Loucy (cell line): ENCODE results near the gene NIPAL3.

Experiments
- H2AFZ ChIP-seq: fragments of 200-600 bp; sonication (generic); 2 replicates; pipeline ENCODE4 v1.6.0; 2016; ENCODE audit warnings: antibody characterized with exemption, mild to moderate bottlenecking, low read length, moderate library complexity
- H3F3A ChIP-seq: fragments of 200-600 bp; 2 replicates; pipeline ENCODE4 v1.6.0; 2016; ENCODE audit warnings: antibody characterized with exemption, low read depth, mild to moderate bottlenecking
- H3K27me3 ChIP-seq: fragments of 200-600 bp; sonication (generic); 2 replicates; pipeline ENCODE4 v1.6.1; 2014; ENCODE audit warnings: low read length, mild to moderate bottlenecking; ENCODE audit not compliant: insufficient read depth, poor library complexity, severe bottlenecking
- H3K36me3 ChIP-seq: fragments of 200-600 bp; sonication (generic); 2 replicates; pipeline ENCODE4 v1.6.1; 2016; ENCODE audit warnings: low read length; ENCODE audit not compliant: insufficient read depth
- H3K4me1 ChIP-seq: fragments of 200-600 bp; sonication (generic); 2 replicates; pipeline ENCODE4 v1.5.1; 2014; ENCODE audit warnings: low read length, mild to moderate bottlenecking; ENCODE audit not compliant: insufficient read depth, poor library complexity, severe bottlenecking
- H3K4me2 ChIP-seq: fragments of 200-600 bp; sonication (generic); 2 replicates; pipeline ENCODE4 v1.6.0; 2014; ENCODE audit warnings: antibody characterized with exemption, low read length, low read depth, mild to moderate bottlenecking; ENCODE audit not compliant: poor library complexity, severe bottlenecking
- H3K4me3 ChIP-seq: fragments of 200-600 bp; sonication (generic); 2 replicates; pipeline ENCODE4 v1.5.1; 2014; ENCODE audit warnings: low read length, mild to moderate bottlenecking, mixed read lengths; ENCODE audit not compliant: poor library complexity, severe bottlenecking
- H3K79me2 ChIP-seq: fragments of 200-600 bp; sonication (generic); 2 replicates; pipeline ENCODE4 v1.6.1; 2014; ENCODE audit warnings: low read length; ENCODE audit not compliant: insufficient read depth
- H3K9ac ChIP-seq: fragments of 200-600 bp; sonication (generic); 2 replicates; pipeline ENCODE4 v1.6.0; 2014; ENCODE audit warnings: mild to moderate bottlenecking, low read depth, low read length, moderate library complexity; ENCODE audit not compliant: poor library complexity, severe bottlenecking
- H3K9me2 ChIP-seq: fragments of 200-600 bp; sonication (generic); replicated peaks from 2 replicates; pipeline ENCODE4 v1.6.1; 2016; ENCODE audit warnings: low read depth, low read length, mixed read lengths
- H3K9me3 ChIP-seq: fragments of 200-600 bp; sonication (generic); 2 replicates; pipeline ENCODE4 v1.6.1; 2014; ENCODE audit warnings: mild to moderate bottlenecking, antibody characterized with exemption, low read length, low read depth; ENCODE audit not compliant: insufficient read depth
- H4K20me1 ChIP-seq: fragments of 200-600 bp; sonication (generic); 2 replicates; pipeline ENCODE4 v1.6.0; 2014; ENCODE audit warnings: antibody characterized with exemption, low read length, mild to moderate bottlenecking; ENCODE audit not compliant: insufficient read depth, poor library complexity, severe bottlenecking
- CTCF ChIP-seq: fragments of 200-600 bp; sonication (generic); conservative IDR thresholded peaks from 2 replicates; pipeline ENCODE4 v1.5.1; 2014; ENCODE audit warnings: mild to moderate bottlenecking, antibody characterized with exemption, low read length
- EZH2phosphoT487 ChIP-seq: fragments of 200-600 bp; IDR thresholded peaks from 2 replicates; pipeline ENCODE4 v1.6.1; 2018; ENCODE audit warnings: antibody characterized with exemption, mild to moderate bottlenecking, moderate library complexity, borderline replicate concordance

The NIPAL3 gene

GRCh38 chr1:24474193-24474592, 58.6 kb downstream of the NIPAL3 start:
- H3K9me2 ChIP-seq, result no peaks in the 10 kb centered on the region
- no peak overlapping the region for H3K4me2 ChIP-seq
- no peaks in the 10 kb centered on the region for H3F3A ChIP-seq
- H3K4me1 ChIP-seq, result peaks cover 12% of the 10 kb centered on the region
- H3K9me3 ChIP-seq, result no peaks in the 10 kb centered on the region
- H3K27me3 ChIP-seq, result no peaks in the 10 kb centered on the region
- TF ChIP-seq CTCF, result no peak
- TF ChIP-seq EZH2phosphoT487, result no peak
- H3K36me3 ChIP-seq, result no peaks in the 10 kb centered on the region; the same call in 1 of the 2 replicates
- H3K9ac ChIP-seq, result no peak overlapping the region
- H4K20me1 ChIP-seq, result no peaks in the 10 kb centered on the region
- H3K4me3 ChIP-seq, result no peak overlapping the region
- no peaks in the 10 kb centered on the region for H3K79me2 ChIP-seq
- H2AFZ ChIP-seq, result no peak overlapping the region

GRCh38 chr1:24475700-24476099, 60.1 kb downstream of the NIPAL3 start:
- Histone ChIP-seq H4K20me1 (no peaks in the 10 kb centered on the region), H3K4me3 (no peak overlapping the region), H2AFZ (no peak overlapping the region), H3K79me2 (no peaks in the 10 kb centered on the region), H3K27me3 (no peaks in the 10 kb centered on the region), H3K4me2 (no peak overlapping the region), H3K9me2 (no peaks in the 10 kb centered on the region), H3K4me1 (peaks cover 22% of the 10 kb centered on the region), H3K36me3 (no peaks in the 10 kb centered on the region), H3K9ac (no peak overlapping the region), H3F3A (no peaks in the 10 kb centered on the region), H3K9me3 (no peaks in the 10 kb centered on the region)
- TF ChIP-seq EZH2phosphoT487 (no peak), CTCF (no peak)

DNA sequence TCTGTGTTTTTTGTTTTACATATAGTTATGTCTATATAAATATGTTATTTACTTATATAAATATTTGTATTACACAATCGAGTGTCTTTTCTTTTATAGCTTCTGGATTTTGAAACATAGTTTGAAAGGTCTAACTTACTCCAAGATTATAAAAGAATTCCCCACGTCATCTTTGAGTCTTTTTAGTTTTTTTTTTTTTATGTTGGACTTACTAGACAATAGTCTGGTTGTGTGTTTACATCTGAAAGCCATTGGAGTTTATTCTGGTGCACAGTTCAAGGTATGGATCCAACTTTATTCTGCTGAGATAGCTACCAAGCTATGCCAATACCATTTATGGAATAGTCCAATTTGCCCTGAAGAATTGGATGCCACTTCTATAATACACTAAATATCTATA, 61.0 kb downstream of the NIPAL3 start:
- TF ChIP-seq EZH2phosphoT487 (no peak), CTCF (no peak)
- no peaks in the 10 kb centered on the region for H3K36me3 ChIP-seq
- H3K79me2 ChIP-seq, result no peaks in the 10 kb centered on the region
- H3K9me3 ChIP-seq, result no peaks in the 10 kb centered on the region
- H4K20me1 ChIP-seq, result no peaks in the 10 kb centered on the region
- peaks cover 3% of the 10 kb centered on the region; the same call in 1 of the 2 replicates for H3F3A ChIP-seq
- H3K9me2 ChIP-seq, result no peaks in the 10 kb centered on the region
- no peak overlapping the region for H3K4me3 ChIP-seq
- H3K4me2 ChIP-seq, result no peak overlapping the region
- no peak overlapping the region for H3K9ac ChIP-seq
- peaks cover 30% of the 10 kb centered on the region for H3K4me1 ChIP-seq
- H2AFZ ChIP-seq, result no peak overlapping the region
- no peaks in the 10 kb centered on the region for H3K27me3 ChIP-seq
